ENCODE measurements around the gene PML. TPM values are rescaled to one million over a fixed set of nuclear protein-coding genes. Genes with fewer than 3 reads are reported as not detected.
A peak's percentile ranks its signal among the peaks of the same experiment; 100 is the strongest.

PML gene
- total and polyA plus RNA-seq, 2 of the 4 experiments (the other 2 are of a cell fraction) = 8.8 to 22.6 TPM

DNA sequence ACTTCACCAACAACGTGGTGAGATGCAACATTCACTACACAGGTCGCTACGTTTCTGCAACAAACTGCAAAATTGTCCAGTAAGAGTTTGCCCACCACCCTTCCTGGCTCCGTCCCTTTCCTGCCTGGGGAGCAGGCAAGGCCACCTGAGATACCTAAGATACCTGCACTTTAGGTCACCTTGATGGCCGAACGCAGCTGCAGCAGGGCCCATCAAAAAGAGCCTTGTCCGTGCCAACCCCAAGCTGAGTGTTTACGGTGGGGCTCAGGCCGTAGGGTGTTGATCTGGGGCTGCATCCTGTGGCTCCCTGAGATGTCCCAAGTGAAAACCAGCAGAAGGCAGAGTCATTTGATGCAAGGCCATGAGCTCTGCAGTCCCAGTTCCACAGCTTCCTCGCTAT is 45.0 kb upstream of the PML start:
- H3K9ac ChIP-seq (ENCODE audit: low read depth, low read length) = no peak overlapping the region
- H4K5ac ChIP-seq (ENCODE audit: low read depth, low read length) = no peak overlapping the region
- H3K79me1 ChIP-seq (ENCODE audit: low read depth in 1 of 2, low read length in 2 of 2) = peaks cover 3 to 12% of the 10 kb centered on the region in 2 experiments; a peak in 2 of 4 replicates
- dilution Hi-C loops (cut with HindIII; ENCODE audit: low sequenced_read_pairs, unreplicated experiment) (no loop called here), in situ Hi-C loops (cut with MboI; ENCODE audit: low sequenced_read_pairs) (no loop called here), intact Hi-C loops (cut with micrococcal nuclease) (no loop called here)
- H2BK20ac ChIP-seq (ENCODE audit: low read depth, low read length) = no peak overlapping the region
- ATAC-seq (ENCODE audit: low read depth) = no peak
- 0 out of 2 replicates have a peak, but pooled peaks cover 2% of the 10 kb centered on the region for H4K20me1 ChIP-seq (ENCODE audit: insufficient read depth, low read length)
- WGBS, 2 experiments (ENCODE audit: extremely low coverage in 2 of 2, insufficient read length in 1 of 2) = 92% methylated on average over 7 of the region's 10 CpGs; no CpG with 5 or more reads in 1 of the 2 experiments
- 0 out of 3 replicates have a peak overlapping the region, but pooled peaks have one; percentile 4 for H2BK15ac ChIP-seq (ENCODE audit: low read depth, low read length)
- BruUV-seq (replicated peaks) = no TSS peak
- TF ChIP-seq BHLHE40 (IDR thresholded peaks at IDR 0.05; ENCODE audit: low read depth, low read length) (no peak), RFX5 (IDR thresholded peaks at IDR 0.05; ENCODE audit: low read depth, low read length) (no peak), SMC3 (IDR thresholded peaks at IDR 0.05; ENCODE audit: low read depth, low read length) (no peak), RAD21 (IDR thresholded peaks at IDR 0.05; ENCODE audit: low read length) (no peak), MXI1 (IDR thresholded peaks at IDR 0.05; ENCODE audit: borderline replicate concordance, low read depth, low read length) (no peak), MAFK (IDR thresholded peaks at IDR 0.05; ENCODE audit: low read depth, low read length) (no peak), CHD1 (IDR thresholded peaks at IDR 0.05; ENCODE audit: low read depth, low read length) (no peak), MAZ (IDR thresholded peaks at IDR 0.05; ENCODE audit: borderline replicate concordance, low read depth, low read length) (no peak), NFE2L2 (IDR thresholded peaks at IDR 0.05; ENCODE audit: low read depth, low read length) (no peak), POLR2A (IDR thresholded peaks at IDR 0.05; ENCODE audit: low read depth, low read length) (no peak), CEBPB (IDR thresholded peaks at IDR 0.05; ENCODE audit: low read depth, low read length) (no peak), RCOR1 (IDR thresholded peaks at IDR 0.05; ENCODE audit: insufficient replicate concordance, low read length) (no peak), FOS (IDR thresholded peaks at IDR 0.05; ENCODE audit: low read depth, low read length) (no peak)
- TF ChIP-seq, protein P1, sequence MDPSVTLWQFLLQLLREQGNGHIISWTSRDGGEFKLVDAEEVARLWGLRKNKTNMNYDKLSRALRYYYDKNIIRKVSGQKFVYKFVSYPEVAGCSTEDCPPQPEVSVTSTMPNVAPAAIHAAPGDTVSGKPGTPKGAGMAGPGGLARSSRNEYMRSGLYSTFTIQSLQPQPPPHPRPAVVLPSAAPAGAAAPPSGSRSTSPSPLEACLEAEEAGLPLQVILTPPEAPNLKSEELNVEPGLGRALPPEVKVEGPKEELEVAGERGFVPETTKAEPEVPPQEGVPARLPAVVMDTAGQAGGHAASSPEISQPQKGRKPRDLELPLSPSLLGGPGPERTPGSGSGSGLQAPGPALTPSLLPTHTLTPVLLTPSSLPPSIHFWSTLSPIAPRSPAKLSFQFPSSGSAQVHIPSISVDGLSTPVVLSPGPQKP (IDR thresholded peaks at IDR 0.05; ENCODE audit: borderline replicate concordance, low read depth, low read length) = no peak
- TF ChIP-seq, protein P2, sequence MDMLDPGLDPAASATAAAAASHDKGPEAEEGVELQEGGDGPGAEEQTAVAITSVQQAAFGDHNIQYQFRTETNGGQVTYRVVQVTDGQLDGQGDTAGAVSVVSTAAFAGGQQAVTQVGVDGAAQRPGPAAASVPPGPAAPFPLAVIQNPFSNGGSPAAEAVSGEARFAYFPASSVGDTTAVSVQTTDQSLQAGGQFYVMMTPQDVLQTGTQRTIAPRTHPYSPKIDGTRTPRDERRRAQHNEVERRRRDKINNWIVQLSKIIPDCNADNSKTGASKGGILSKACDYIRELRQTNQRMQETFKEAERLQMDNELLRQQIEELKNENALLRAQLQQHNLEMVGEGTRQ (IDR thresholded peaks at IDR 0.05; ENCODE audit: low read depth, low read length) = no peak
- TF ChIP-seq, protein P3, sequence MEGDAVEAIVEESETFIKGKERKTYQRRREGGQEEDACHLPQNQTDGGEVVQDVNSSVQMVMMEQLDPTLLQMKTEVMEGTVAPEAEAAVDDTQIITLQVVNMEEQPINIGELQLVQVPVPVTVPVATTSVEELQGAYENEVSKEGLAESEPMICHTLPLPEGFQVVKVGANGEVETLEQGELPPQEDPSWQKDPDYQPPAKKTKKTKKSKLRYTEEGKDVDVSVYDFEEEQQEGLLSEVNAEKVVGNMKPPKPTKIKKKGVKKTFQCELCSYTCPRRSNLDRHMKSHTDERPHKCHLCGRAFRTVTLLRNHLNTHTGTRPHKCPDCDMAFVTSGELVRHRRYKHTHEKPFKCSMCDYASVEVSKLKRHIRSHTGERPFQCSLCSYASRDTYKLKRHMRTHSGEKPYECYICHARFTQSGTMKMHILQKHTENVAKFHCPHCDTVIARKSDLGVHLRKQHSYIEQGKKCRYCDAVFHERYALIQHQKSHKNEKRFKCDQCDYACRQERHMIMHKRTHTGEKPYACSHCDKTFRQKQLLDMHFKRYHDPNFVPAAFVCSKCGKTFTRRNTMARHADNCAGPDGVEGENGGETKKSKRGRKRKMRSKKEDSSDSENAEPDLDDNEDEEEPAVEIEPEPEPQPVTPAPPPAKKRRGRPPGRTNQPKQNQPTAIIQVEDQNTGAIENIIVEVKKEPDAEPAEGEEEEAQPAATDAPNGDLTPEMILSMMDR (conservative IDR thresholded peaks at IDR 0.05; ENCODE audit: low read depth, low read length) = no peak
- H3K4ac ChIP-seq (ENCODE audit: low read depth, low read length) = no peak overlapping the region
- H3K9me3 ChIP-seq (ENCODE audit: control insufficient read depth, insufficient read depth, low read length) = no peaks in the 10 kb centered on the region
- no peak overlapping the region for H3K18ac ChIP-seq (ENCODE audit: low read depth, low read length)
- peaks cover 7% of the 10 kb centered on the region for H3K4me1 ChIP-seq (ENCODE audit: control insufficient read depth, insufficient read depth, low read length)
- no peak for DNase-seq
- POLR2A ChIA-PET (ENCODE audit: unreplicated experiment) = no interaction called here
- CTCF ChIA-PET = interaction anchor here (0.7 to 2.1 kb wide), 3 partner anchors 14 to 373 kb away, joined by 3 to 9 read pairs (median 3); no protein-coding TSS in a partner anchor
- H3K27me3 ChIP-seq (ENCODE audit: control insufficient read depth, insufficient read depth, low read length) = no peaks in the 10 kb centered on the region
- H3K27ac ChIP-seq (ENCODE audit: insufficient read depth, low read length) = no peak overlapping the region
- H3K4me3 ChIP-seq (ENCODE audit: insufficient read depth, low read depth, low read length) = no peak overlapping the region
- H3K56ac ChIP-seq (ENCODE audit: extremely low read depth, insufficient read depth, low read length) = no peak overlapping the region
- no peak overlapping the region for H2BK5ac ChIP-seq (ENCODE audit: low read depth, low read length, poor library complexity, severe bottlenecking)
- no peaks in the 10 kb centered on the region for H3K9me1 ChIP-seq (ENCODE audit: insufficient read depth, low read length)
- no peak overlapping the region for H3K4me2 ChIP-seq (ENCODE audit: low read depth, low read length)
- no peak overlapping the region for H2BK120ac ChIP-seq (ENCODE audit: low read depth, low read length)
- H3K14ac ChIP-seq (replicated peaks; ENCODE audit: low read depth, low read length) = no peak overlapping the region
- H3K36me3 ChIP-seq (ENCODE audit: control insufficient read depth, insufficient read depth, low read length) = peaks cover 66% of the 10 kb centered on the region
- no peak overlapping the region for H2AK5ac ChIP-seq (ENCODE audit: low read depth, low read length)
- no peak overlapping the region for H2AFZ ChIP-seq (replicated peaks; ENCODE audit: low read length, poor library complexity)
- H4K91ac ChIP-seq (ENCODE audit: insufficient read depth, low read depth, low read length) = no peak overlapping the region
- no peak overlapping the region for H2AK9ac ChIP-seq (replicated peaks; ENCODE audit: low read depth, low read length, poor library complexity)
- no peak overlapping the region for H4K8ac ChIP-seq (ENCODE audit: low read depth in 2 of 2, low read length in 2 of 2)
- no peak overlapping the region for H3K23ac ChIP-seq (ENCODE audit: low read depth, low read length)

All from IMR-90 (cell line).